Neural cell (in vitro differentiated cells): ENCODE data around the gene ARHGEF4. TPM values are rescaled to one million over a fixed set of nuclear protein-coding genes. Genes with fewer than 3 reads are reported as not detected.

Source experiments
- H2AFZ ChIP-seq: fragments of 200-600, 300-800 bp; sonication (generic), shearing (Covaris generic); 2 replicates; pipeline ENCODE4 v1.6.0; 2014; ENCODE audit warnings: low read depth, mild to moderate bottlenecking, antibody characterized with exemption, low read length, moderate library complexity
- H3F3A ChIP-seq: fragments of 200-600 bp; shearing (Covaris generic); 2 replicates; pipeline ENCODE4 v1.6.1; 2016; ENCODE audit warnings: mild to moderate bottlenecking, moderate library complexity, mixed read lengths, antibody characterized with exemption, low read length; ENCODE audit not compliant: insufficient read depth, poor library complexity, severe bottlenecking
- H3K27ac ChIP-seq: fragments of 200-600, 300-800 bp; sonication (generic), shearing (Covaris generic); 2 replicates; pipeline ENCODE4 v1.5.1; 2014; ENCODE audit warnings: mild to moderate bottlenecking, low read length, moderate library complexity
- H3K27me3 ChIP-seq: fragments of 300-800, 200-600 bp; sonication (generic), shearing (Covaris generic); 2 replicates; pipeline ENCODE4 v1.6.0; 2014; ENCODE audit warnings: mild to moderate bottlenecking, low read depth, low read length, moderate library complexity; ENCODE audit not compliant: insufficient read depth
- H3K36me3 ChIP-seq: fragments of 300-800, 200-600 bp; sonication (generic), shearing (Covaris generic); 2 replicates; pipeline ENCODE4 v1.5.1; 2014; ENCODE audit warnings: mild to moderate bottlenecking, antibody characterized with exemption, low read length, moderate library complexity; ENCODE audit not compliant: insufficient read depth
- H3K4me2 ChIP-seq: fragments of 300-800, 200-600 bp; sonication (generic), shearing (Covaris generic); 2 replicates; pipeline ENCODE4 v1.6.0; 2014; ENCODE audit warnings: mild to moderate bottlenecking, low read length
- H3K4me3 ChIP-seq: fragments of 300-800, 200-600 bp; sonication (generic), shearing (Covaris generic); 2 replicates; pipeline ENCODE4 v1.5.1; 2014; ENCODE audit warnings: mild to moderate bottlenecking, low read length, moderate library complexity
- H3K79me2 ChIP-seq: fragments of 200-600 bp; shearing (Covaris generic); replicated peaks from 2 replicates; pipeline ENCODE4 v1.6.0; 2014; ENCODE audit warnings: mild to moderate bottlenecking, low read length, moderate library complexity; ENCODE audit not compliant: insufficient read depth
- H3K9ac ChIP-seq: fragments of 300-800, 200-600 bp; sonication (generic), shearing (Covaris generic); 2 replicates; pipeline ENCODE4 v1.6.1; 2016; ENCODE audit warnings: mild to moderate bottlenecking, low read length, mixed read lengths
- H3K9me2 ChIP-seq: fragments of 200-600 bp; shearing (Covaris generic); 2 replicates; pipeline ENCODE4 v1.6.1; 2016; ENCODE audit warnings: mild to moderate bottlenecking, low read length, mixed read lengths; ENCODE audit not compliant: insufficient read depth
- H3K9me3 ChIP-seq: fragments of 200-600, 300-800 bp; sonication (generic), shearing (Covaris generic); 2 replicates; pipeline ENCODE4 v1.6.1; 2016; ENCODE audit warnings: mild to moderate bottlenecking, mixed run types, low read length, moderate library complexity, mixed read lengths
- H4K20me1 ChIP-seq: fragments of 200-600 bp; shearing (Covaris generic); 2 replicates; pipeline ENCODE4 v1.6.1; 2016; ENCODE audit warnings: mild to moderate bottlenecking, mixed run types; ENCODE audit not compliant: insufficient read depth
- CTCF ChIP-seq: fragments of 450-650 bp; IDR thresholded peaks from 2 replicates; pipeline ENCODE4 v1.5.1; 2014; ENCODE audit warnings: antibody characterized with exemption, mild to moderate bottlenecking, moderate library complexity; ENCODE audit not compliant: poor library complexity, severe bottlenecking
- EP300 ChIP-seq: fragments of 450-650 bp; conservative IDR thresholded peaks from 2 replicates; pipeline ENCODE4 v1.6.1; 2014; ENCODE audit warnings: antibody characterized with exemption, mild to moderate bottlenecking, moderate library complexity; ENCODE audit not compliant: poor library complexity, severe bottlenecking
- EZH2 ChIP-seq: fragments of 200-600, 300-800 bp; shearing (Covaris generic), sonication (generic); IDR thresholded peaks from 2 replicates; pipeline ENCODE4 v1.6.1; 2014; ENCODE audit warnings: antibody characterized with exemption, low read length, borderline replicate concordance, mild to moderate bottlenecking; ENCODE audit not compliant: insufficient read depth, poor library complexity, severe bottlenecking
- MXI1 ChIP-seq: fragments of 450-650 bp; conservative IDR thresholded peaks from 2 replicates; pipeline ENCODE4 v1.6.1; 2014; ENCODE audit warnings: antibody characterized with exemption, mild to moderate bottlenecking; ENCODE audit not compliant: poor library complexity, severe bottlenecking
- POLR2AphosphoS5 ChIP-seq: IDR thresholded peaks from 2 replicates; pipeline ENCODE4 v1.6.1; 2012
- RAD21 ChIP-seq: fragments of 450-650 bp; conservative IDR thresholded peaks from 2 replicates; pipeline ENCODE4 v1.6.1; 2014; ENCODE audit warnings: antibody characterized with exemption, mild to moderate bottlenecking, moderate library complexity
- REST ChIP-seq: IDR thresholded peaks from 2 replicates; pipeline ENCODE4 v1.6.1; 2012; ENCODE audit warnings: borderline replicate concordance
- SMC3 ChIP-seq: fragments of 450-650 bp; conservative IDR thresholded peaks from 2 replicates; pipeline ENCODE4 v1.6.1; 2014; ENCODE audit warnings: antibody characterized with exemption, mild to moderate bottlenecking, moderate library complexity; ENCODE audit not compliant: poor library complexity
- TAF1 ChIP-seq: IDR thresholded peaks from 2 replicates; pipeline ENCODE4 v1.6.1; 2012; ENCODE audit warnings: low read depth
- polyA plus RNA-seq: library from polyadenylated mRNA; depleted of rRNA; stranded (reverse); fragments of >200 nt; gene quantifications from 2 replicates; pipeline ENCODE4 v1.2.3, GENCODE V29; 2014

ARHGEF4 gene
- polyA plus RNA-seq, 1 donor from 2014 or later = 45.9 TPM

DNA sequence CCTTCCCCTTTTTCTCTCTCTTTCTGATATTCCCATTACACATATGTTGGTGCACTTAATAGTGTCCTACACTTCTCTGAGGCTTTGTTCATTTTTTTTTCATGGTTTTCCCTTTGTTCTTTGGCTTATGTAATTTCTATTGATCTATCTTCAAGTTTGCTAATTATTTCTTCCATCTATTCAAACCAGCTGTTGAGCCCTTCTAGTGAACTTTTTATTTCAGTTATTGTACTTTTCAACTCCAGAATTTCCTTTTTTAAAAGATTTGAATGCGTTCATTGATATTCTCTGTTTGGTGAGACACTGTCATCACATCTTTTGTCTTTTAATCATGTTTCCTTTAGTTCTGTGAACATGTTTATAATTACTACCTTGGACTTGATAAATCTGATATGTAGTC, 118.2 kb downstream of the ARHGEF4 start:
- no peak overlapping the region for H3K9ac ChIP-seq
- H2AFZ ChIP-seq = no peak overlapping the region
- no peak overlapping the region for H3K27ac ChIP-seq
- peaks cover 8% of the 10 kb centered on the region for H3K9me3 ChIP-seq
- H3K4me2 ChIP-seq = no peak overlapping the region
- no peaks in the 10 kb centered on the region for H3F3A ChIP-seq
- no peaks in the 10 kb centered on the region for H3K27me3 ChIP-seq
- TF ChIP-seq SMC3 = no peak
- TF ChIP-seq POLR2AphosphoS5 = no peak
- no peak for TF ChIP-seq MXI1
- no peak for TF ChIP-seq EP300
- no peak for TF ChIP-seq TAF1
- no peak for TF ChIP-seq EZH2
- TF ChIP-seq CTCF = no peak
- no peak for TF ChIP-seq REST
- TF ChIP-seq RAD21 = no peak
- H3K36me3 ChIP-seq = no peaks in the 10 kb centered on the region
- H3K4me3 ChIP-seq = no peak overlapping the region
- H3K9me2 ChIP-seq = no peaks in the 10 kb centered on the region
- H3K79me2 ChIP-seq = no peaks in the 10 kb centered on the region
- H4K20me1 ChIP-seq = no peaks in the 10 kb centered on the region

GRCh38 chr2:130957915-130958314, 121.2 kb downstream of the ARHGEF4 start:
- H4K20me1 ChIP-seq = no peaks in the 10 kb centered on the region

More at GRCh38 chr2:130957915-130958314, 121.2 kb downstream of the ARHGEF4 start:
- no peak overlapping the region for H3K9ac ChIP-seq
- no peak overlapping the region for H3K4me2 ChIP-seq
- no peak overlapping the region for H3K27ac ChIP-seq
- no peaks in the 10 kb centered on the region for H3F3A ChIP-seq
- TF ChIP-seq CTCF (no peak), MXI1 (no peak), REST (no peak)
- H3K27me3 ChIP-seq = peaks cover 23% of the 10 kb centered on the region
- peaks cover 8% of the 10 kb centered on the region for H3K9me3 ChIP-seq
- H3K4me3 ChIP-seq = no peak overlapping the region
- H2AFZ ChIP-seq = no peak overlapping the region
- H3K79me2 ChIP-seq = no peaks in the 10 kb centered on the region
- no peaks in the 10 kb centered on the region for H3K36me3 ChIP-seq
- H3K9me2 ChIP-seq = no peaks in the 10 kb centered on the region
